Placental pericyte (primary cell): ENCODE results near the gene MGST3. TPM values are rescaled to one million over a fixed set of nuclear protein-coding genes. Genes with fewer than 3 reads are reported as not detected.

Experiments
- total RNA-seq: library from RNA; depleted of rRNA; stranded (reverse); fragments of >200 nt; gene quantifications from 2 replicates; pipeline ENCODE4 v1.2.3, GENCODE V29; 2012

Gene MGST3
- total RNA-seq, result 81.5 and 88.2 TPM in 2 replicates

DNA sequence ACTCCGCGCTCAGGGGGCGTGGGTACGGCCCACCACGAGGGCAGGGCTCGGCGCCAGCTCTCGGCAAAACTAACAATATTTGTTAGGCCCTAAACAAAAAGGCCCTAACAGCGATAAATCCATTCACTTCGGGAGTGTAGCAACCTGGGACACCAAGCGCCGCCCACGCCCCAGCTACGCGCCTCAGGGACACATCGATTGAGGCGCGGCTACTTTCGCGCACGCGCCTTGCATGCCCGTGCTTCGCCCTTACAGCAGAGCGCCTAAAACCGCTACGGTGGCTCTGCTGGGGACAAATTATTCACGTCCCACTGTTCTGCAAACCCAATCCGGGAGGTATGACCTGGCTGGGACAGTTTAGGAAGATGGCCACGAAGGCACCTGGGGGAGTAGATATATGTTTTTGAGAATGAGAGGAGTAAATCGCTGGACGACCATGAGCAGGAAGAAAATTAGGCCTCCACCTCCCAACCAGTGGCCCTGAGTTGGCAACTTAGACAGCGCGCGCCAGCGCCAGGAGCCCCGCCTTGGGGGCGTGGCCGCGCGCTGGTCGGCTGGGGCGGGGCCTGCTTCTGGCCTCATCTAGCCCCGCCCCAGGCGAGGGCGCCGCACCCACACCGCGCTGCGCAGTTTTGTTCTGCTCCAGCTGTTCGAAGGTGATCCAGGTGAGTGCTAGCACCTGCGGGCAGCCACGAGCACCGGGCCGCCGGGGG lies at the start of gene MGST3:
MGST3 (plus strand) TSS at position 606 of the 713 bp plus-strand sequence. CDS start 18,614 bp downstream, outside the sequence.

DNA sequence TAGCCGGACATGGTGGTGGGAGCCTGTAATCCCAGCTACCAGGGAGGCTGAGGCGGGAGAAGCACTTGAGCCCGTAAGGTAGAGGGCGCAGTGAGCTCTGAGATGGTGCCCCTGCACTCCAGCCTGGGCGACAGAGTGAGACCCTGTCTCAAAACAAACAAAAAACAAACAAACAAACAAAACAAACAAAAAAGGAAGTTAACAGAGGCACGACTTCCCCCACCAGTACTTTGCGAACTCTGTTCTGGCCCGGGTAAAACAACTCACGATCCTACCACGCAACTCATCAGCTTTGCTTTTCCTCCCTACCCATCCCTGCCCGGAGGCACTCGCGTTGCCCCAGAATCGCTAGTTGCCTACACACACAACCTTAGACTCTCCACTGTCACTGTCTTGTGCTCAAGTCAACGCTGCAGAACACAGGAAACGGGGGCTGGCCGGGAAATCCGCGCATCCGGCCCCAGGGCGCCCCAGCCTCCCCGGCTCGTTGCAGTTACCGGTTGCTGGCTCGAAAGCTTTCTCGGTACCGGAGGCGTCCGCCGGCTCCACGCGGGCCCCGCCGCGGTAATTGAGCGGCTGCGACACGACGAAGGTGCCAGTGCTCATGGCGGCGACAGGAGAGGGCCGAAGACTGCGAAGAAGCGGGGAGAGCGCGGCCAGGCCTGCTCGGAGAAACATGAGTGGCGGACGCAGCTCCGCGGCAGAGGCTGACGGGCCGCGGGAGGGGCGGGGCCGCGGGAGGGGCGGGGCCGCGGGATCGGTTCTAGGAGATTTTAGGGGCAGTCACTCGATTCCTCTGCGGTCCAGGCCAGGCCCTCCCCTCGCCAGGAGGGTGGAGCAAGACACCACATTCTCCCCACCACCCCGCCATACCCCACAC lies 67.1 kb downstream of the MGST3 start, which contains the start of gene ALDH9A1:
ALDH9A1 (minus strand) TSS at position 682 of the 880 bp plus-strand sequence; CDS start at position 678, 4 bp downstream.

Other genes with a start within 250 kb of the MGST3 start
- gene RXRG, start 186.1 kb upstream of the MGST3 start, total RNA-seq, result not detected in 2 replicates
- gene LRRC52, start 87.2 kb upstream of the MGST3 start, total RNA-seq, result not detected in 2 replicates
- gene ALDH9A1, start 67.3 kb downstream of the MGST3 start, total RNA-seq, result 71.6 and 86.2 TPM in 2 replicates
- gene TMCO1, start 137.6 kb downstream of the MGST3 start, total RNA-seq, result 97.2 and 108 TPM in 2 replicates
- 52.7 and 166 TPM in 2 replicates for gene UCK2, start 196.4 kb downstream of the MGST3 start, total RNA-seq